ENCODE results near the gene PREX1.
"Not testable (repeated sequence)": the region's sequence is repeated elsewhere in the genome, so short reads cannot be mapped to it uniquely, and the experiment has no call there.

The PREX1 gene

GRCh38 chr20:48791666-48792071 lies 36.1 kb downstream of the PREX1 start:
- peak; percentile 42 for DNase-seq (ENCODE audit: low read depth)

- DNase-seq (ENCODE audit: low read depth), result no peak
These were observed 36.8 kb downstream of the PREX1 start for GRCh38 chr20:48791014-48791413.

- DNase-seq (ENCODE audit: low read depth), result no peak
These were observed 37.3 kb downstream of the PREX1 start for GRCh38 chr20:48790473-48791003.

- no peak for DNase-seq (ENCODE audit: low read depth)
These were observed 37.9 kb downstream of the PREX1 start for GRCh38 chr20:48789781-48790472.

GRCh38 chr20:48789185-48789668 lies 38.6 kb downstream of the PREX1 start:
- DNase-seq (ENCODE audit: low read depth), result no peak

DNA sequence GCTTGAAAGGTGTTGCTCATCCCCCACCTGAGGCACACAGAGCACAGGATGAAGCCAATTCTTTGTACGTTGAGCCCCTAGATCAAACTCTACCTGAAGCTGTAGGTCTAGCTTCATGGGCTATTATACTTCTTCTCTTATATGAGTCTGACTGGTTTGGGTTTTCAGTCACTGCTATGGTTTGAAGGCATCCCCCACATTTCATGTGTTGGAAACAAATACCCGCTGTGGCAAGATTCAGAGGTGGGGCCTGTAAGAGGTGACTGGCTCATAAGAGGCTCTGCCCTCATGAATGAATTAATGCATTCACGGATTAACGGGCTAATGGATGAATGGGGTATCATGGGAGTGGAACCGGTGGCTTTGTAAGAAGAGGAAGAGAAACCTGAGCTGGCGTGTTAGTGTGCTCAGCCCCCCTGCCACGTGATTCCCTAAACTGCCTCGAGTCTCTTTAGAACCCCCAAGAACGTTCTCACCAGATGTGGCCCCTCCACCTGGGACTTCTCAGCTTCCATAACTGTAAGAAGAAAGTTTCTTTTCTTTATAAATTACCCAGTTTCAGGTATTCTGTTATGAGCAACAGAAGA lies 39.2 kb downstream of the PREX1 start:
- no peak for DNase-seq (ENCODE audit: low read depth)

- peak; percentile 73 for DNase-seq (ENCODE audit: low read depth)
These were observed 39.9 kb downstream of the PREX1 start for GRCh38 chr20:48787861-48788375.

- DNase-seq (ENCODE audit: low read depth), result no peak
These were observed 40.7 kb downstream of the PREX1 start for GRCh38 chr20:48786951-48787705.

GRCh38 chr20:48785801-48786200 lies 42.0 kb downstream of the PREX1 start:
- no peak for DNase-seq (ENCODE audit: low read depth)

DNA sequence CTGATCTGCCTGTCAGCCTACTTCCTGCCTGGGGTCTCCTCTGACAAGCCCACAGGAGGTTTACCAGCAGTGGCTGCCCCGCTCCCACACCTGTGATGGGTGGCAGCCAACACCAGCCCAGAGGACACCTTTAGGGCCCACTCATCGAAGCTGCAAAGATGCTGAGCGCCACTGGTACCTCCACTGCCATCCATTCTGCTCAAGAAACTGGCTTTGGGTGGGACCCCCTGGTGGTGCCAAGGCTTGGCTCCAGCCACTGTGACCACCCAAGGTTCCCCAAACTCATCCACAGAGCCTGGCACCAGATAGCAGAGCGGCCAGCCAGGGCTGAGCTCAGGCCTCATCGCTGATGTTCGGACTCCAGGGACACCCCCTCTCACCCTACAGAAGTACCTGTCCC lies 42.5 kb downstream of the PREX1 start:
- DNase-seq (ENCODE audit: low read depth), result no peak

- DNase-seq (ENCODE audit: low read depth), result no peak
These were observed 43.5 kb downstream of the PREX1 start for GRCh38 chr20:48784273-48784641.

GRCh38 chr20:48783533-48784272 lies 44.1 kb downstream of the PREX1 start:
- DNase-seq (ENCODE audit: low read depth), result peak; percentile 7

DNA sequence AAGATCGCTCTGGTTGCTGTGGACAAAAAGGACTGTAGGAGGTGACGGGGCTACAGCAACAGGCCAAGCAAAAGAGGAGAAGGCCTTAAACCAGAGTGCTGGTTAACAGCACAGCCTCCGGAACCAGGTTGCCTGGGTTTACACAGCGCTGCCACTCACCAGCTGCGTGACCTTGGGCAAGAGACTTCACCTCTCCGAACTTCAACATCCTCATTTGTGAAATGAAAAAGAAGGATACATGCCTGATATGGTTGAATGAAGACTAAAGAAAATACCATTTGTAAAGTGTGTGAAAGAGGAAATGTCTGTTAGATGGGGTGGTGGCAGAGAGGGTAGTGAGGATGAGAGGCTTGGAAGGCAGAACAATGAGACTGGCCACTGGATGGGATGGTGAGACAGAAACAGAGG lies 44.9 kb downstream of the PREX1 start:
- DNase-seq (ENCODE audit: low read depth), result no peak

GRCh38 chr20:48782053-48782452 lies 45.7 kb downstream of the PREX1 start:
- DNase-seq (ENCODE audit: low read depth), result no peak

DNA sequence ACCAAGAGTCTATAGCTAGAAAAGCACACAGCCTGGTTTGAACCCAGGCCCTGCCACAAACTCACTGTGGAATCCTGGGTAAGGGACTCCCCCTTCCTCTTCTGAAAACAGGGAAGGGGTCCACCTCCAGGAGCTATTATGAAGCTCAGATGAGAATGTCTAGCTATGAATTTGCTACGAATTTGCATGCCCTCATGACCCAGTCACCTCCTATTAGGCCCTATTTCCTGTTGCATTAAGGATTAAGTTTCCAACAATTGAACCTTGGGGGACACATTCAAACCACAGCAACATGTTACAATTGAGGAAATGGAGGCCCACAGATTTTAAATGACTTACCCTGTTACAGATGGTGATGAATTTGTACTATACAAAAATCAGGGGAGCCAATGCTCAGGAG lies 46.2 kb downstream of the PREX1 start:
- no peak for DNase-seq (ENCODE audit: low read depth)

- no peak for DNase-seq (ENCODE audit: low read depth)
These were observed 48.4 kb downstream of the PREX1 start for GRCh38 chr20:48779435-48779834.

- no peak for DNase-seq (ENCODE audit: low read depth)
These were observed 50.0 kb downstream of the PREX1 start for GRCh38 chr20:48777821-48778220.

GRCh38 chr20:48777005-48777404 lies 50.8 kb downstream of the PREX1 start:
- DNase-seq (ENCODE audit: low read depth), result no peak

GRCh38 chr20:48776306-48776705 lies 51.5 kb downstream of the PREX1 start:
- DNase-seq (ENCODE audit: low read depth), result peak; percentile 76

GRCh38 chr20:48775545-48775944 lies 52.3 kb downstream of the PREX1 start:
- not testable (repeated sequence) for DNase-seq (ENCODE audit: low read depth)

DNA sequence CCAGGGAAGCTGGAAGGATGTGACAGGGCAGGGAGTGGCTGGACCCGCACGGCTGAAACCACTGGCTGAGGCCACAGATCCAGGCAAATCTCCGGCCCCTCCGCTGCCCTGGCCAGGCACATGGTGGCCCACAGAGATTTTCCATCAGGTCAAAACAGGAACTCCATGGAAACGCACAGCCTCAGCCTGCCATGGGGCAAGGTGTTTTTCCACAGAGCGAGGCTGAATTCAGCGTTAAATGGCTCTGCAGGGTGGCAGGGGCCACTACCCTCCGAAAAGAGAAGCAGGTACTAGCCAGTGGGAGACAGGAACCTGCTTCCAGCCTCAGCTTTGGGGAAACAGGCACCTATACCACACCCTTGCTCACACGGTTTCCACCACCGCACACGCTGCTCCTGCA lies 53.1 kb downstream of the PREX1 start:
- no peak for DNase-seq (ENCODE audit: low read depth)

GRCh38 chr20:48773837-48774418 lies 53.9 kb downstream of the PREX1 start:
- DNase-seq (ENCODE audit: low read depth), result peak; percentile 47
